Panc1 (cell line): ENCODE measurements around the gene SWAP70.

ENCODE experiments used
- POLR2AphosphoS5 ChIP-seq: IDR thresholded peaks from 2 replicates; pipeline ENCODE4 v1.6.1; 2012; ENCODE audit warnings: mild to moderate bottlenecking, low read depth, low read length, moderate library complexity
- TF ChIP-seq, protein P1 (sequence below): fragments of 450-650 bp; IDR thresholded peaks from 2 replicates; pipeline ENCODE4 v1.5.1; 2017; ENCODE audit warnings: mild to moderate bottlenecking

GRCh38 chr11:9717040-9717357 is 53.1 kb downstream of the SWAP70 start:
- TF ChIP-seq, protein P1, sequence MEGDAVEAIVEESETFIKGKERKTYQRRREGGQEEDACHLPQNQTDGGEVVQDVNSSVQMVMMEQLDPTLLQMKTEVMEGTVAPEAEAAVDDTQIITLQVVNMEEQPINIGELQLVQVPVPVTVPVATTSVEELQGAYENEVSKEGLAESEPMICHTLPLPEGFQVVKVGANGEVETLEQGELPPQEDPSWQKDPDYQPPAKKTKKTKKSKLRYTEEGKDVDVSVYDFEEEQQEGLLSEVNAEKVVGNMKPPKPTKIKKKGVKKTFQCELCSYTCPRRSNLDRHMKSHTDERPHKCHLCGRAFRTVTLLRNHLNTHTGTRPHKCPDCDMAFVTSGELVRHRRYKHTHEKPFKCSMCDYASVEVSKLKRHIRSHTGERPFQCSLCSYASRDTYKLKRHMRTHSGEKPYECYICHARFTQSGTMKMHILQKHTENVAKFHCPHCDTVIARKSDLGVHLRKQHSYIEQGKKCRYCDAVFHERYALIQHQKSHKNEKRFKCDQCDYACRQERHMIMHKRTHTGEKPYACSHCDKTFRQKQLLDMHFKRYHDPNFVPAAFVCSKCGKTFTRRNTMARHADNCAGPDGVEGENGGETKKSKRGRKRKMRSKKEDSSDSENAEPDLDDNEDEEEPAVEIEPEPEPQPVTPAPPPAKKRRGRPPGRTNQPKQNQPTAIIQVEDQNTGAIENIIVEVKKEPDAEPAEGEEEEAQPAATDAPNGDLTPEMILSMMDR: no peak
- TF ChIP-seq POLR2AphosphoS5: no peak
